Large intestine (tissue), 12 donors: Measurements from ENCODE around the gene KLHL6. TPM values are rescaled to one million over a fixed set of nuclear protein-coding genes. Genes with fewer than 3 reads are reported as not detected.

Source experiments
- DNase-seq, 2 donors: peaks; one replicate each; pipeline versions ENCODE4 v3.0.0 to v3.0.0-alpha.2; 2013
- H3K27ac ChIP-seq: one replicate; pipeline ENCODE4 v1.5.1; 2013; ENCODE audit warnings: low read length
- H3K27me3 ChIP-seq: 2 replicates; pipeline ENCODE4 v1.6.1; 2013; ENCODE audit warnings: low read length; ENCODE audit not compliant: control insufficient read depth, insufficient read depth
- H3K36me3 ChIP-seq: 2 replicates; pipeline ENCODE4 v1.6.1; 2013; ENCODE audit warnings: low read length; ENCODE audit not compliant: control insufficient read depth, insufficient read depth
- H3K4me1 ChIP-seq: one replicate; pipeline ENCODE4 v1.6.1; 2013; ENCODE audit warnings: low read length; ENCODE audit not compliant: control insufficient read depth, insufficient read depth
- H3K4me3 ChIP-seq: one replicate; pipeline ENCODE4 v1.5.1; 2013; ENCODE audit warnings: low read length
- H3K9me3 ChIP-seq: one replicate; pipeline ENCODE4 v1.6.1; 2013; ENCODE audit warnings: mild to moderate bottlenecking, low read depth, low read length, moderate library complexity; ENCODE audit not compliant: control insufficient read depth
- WGBS: methylation state at CpG from one replicate; pipeline ENCODE4 v1.1.5; 2013; ENCODE audit warnings: low lambda C conversion rate; ENCODE audit not compliant: insufficient coverage; 5-methylcytosine and 5-hydroxymethylcytosine counted together
- long read RNA-seq, 11 donors: transcript quantifications; one replicate each; lab custom pipeline, GENCODE V29; 2026
- polyA plus RNA-seq: library from polyadenylated mRNA; unstranded; fragments of 120-200 nt; gene quantifications from one replicate; pipeline ENCODE4 v1.2.1, GENCODE V29; 2013

KLHL6 gene, protein sequence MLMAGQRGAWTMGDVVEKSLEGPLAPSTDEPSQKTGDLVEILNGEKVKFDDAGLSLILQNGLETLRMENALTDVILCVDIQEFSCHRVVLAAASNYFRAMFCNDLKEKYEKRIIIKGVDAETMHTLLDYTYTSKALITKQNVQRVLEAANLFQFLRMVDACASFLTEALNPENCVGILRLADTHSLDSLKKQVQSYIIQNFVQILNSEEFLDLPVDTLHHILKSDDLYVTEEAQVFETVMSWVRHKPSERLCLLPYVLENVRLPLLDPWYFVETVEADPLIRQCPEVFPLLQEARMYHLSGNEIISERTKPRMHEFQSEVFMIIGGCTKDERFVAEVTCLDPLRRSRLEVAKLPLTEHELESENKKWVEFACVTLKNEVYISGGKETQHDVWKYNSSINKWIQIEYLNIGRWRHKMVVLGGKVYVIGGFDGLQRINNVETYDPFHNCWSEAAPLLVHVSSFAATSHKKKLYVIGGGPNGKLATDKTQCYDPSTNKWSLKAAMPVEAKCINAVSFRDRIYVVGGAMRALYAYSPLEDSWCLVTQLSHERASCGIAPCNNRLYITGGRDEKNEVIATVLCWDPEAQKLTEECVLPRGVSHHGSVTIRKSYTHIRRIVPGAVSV
- 2.5 TPM for polyA plus RNA-seq
- long read RNA-seq, donor 1, full-length matches to known transcripts = 1 of 1 reads
- long read RNA-seq, donor 1, partial matches to known transcripts = 0 of 1 reads
- long read RNA-seq, donor 1, other reads (novel, unspliced or antisense) = 0 of 1 reads
- long read RNA-seq, donor 2, full-length matches to known transcripts = 1 of 1 reads
- long read RNA-seq, donor 2, partial matches to known transcripts = 0 of 1 reads
- long read RNA-seq, donor 2, other reads (novel, unspliced or antisense) = 0 of 1 reads
- long read RNA-seq, donor 3 = 0 reads
- long read RNA-seq, donor 4 = 0 reads
- long read RNA-seq, donor 5 = 0 reads
- long read RNA-seq, donor 6 = 0 reads
- long read RNA-seq, donor 7 = 0 reads
- long read RNA-seq, donor 8 = 0 reads
- long read RNA-seq, donor 9 = 0 reads
- long read RNA-seq, donor 10 = 0 reads
- long read RNA-seq, donor 11 = 0 reads

DNA sequence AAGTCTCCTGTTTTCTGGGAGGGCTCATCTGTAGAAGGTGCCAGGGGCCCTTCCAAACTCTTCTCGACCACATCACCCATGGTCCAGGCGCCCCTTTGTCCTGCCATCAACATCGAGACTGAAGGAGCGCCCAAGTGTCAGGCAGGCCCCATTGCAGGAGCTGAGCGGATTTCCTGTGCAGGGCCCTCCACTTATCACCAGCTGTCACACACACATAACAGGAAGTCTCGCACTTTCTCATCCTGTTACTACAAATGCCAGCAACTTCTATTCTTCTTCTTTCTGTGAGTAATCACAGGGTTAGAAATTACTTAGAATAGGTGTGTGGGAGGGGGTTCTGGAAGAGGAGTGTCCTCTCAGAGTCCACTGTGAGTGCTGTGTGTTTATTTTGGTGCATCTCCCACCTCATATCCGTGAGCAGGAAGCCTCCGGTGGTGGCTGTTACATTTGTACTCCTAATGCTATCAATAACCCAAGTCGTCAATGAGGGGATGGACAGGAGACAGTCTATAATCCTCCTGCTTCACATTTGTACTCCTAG lies at the start of gene KLHL6:
TSS of gene KLHL6 (minus strand) at position 166 of the 541 bp plus-strand sequence. CDS start at position 113, 53 bp downstream.
- Histone ChIP-seq H3K36me3 (no peaks in the 10 kb centered on the region), H3K9me3 (no peaks in the 10 kb centered on the region), H3K27ac (peak within 1 kb of the TSS; percentile 87), H3K4me3 (no peak within 1 kb of the TSS), H3K27me3 (no peaks in the 10 kb centered on the region), H3K4me1 (peaks cover 22% of the 10 kb centered on the region)
- DNase-seq = peak in 1 of 2 donors; percentile 35
- no CpG with 5 or more reads among the region's 9 CpGs for WGBS

GRCh38 chr3:183597959-183598358 lies 42.5 kb upstream of the KLHL6 start:
- no peaks in the 10 kb centered on the region for H3K36me3 ChIP-seq
- 33% methylated on average over 1 of the region's 1 CpG for WGBS
- H3K9me3 ChIP-seq = peaks cover 10% of the 10 kb centered on the region
- no peak for DNase-seq
- H3K27me3 ChIP-seq = no peaks in the 10 kb centered on the region
- no peak overlapping the region for H3K4me3 ChIP-seq
- H3K4me1 ChIP-seq = no peaks in the 10 kb centered on the region
- H3K27ac ChIP-seq = no peak overlapping the region

GRCh38 chr3:183594636-183595035 lies 39.1 kb upstream of the KLHL6 start:
- Histone ChIP-seq H3K36me3 (no peaks in the 10 kb centered on the region), H3K27me3 (no peaks in the 10 kb centered on the region), H3K27ac (no peak overlapping the region), H3K9me3 (peaks cover 10% of the 10 kb centered on the region), H3K4me1 (no peaks in the 10 kb centered on the region), H3K4me3 (no peak overlapping the region)
- no CpG with 5 or more reads among the region's 2 CpGs for WGBS
- peak in 1 of 2 donors; percentile 16 for DNase-seq

GRCh38 chr3:183592821-183593220 lies 37.3 kb upstream of the KLHL6 start:
- no CpG with 5 or more reads among the region's 7 CpGs for WGBS
- H3K4me3 ChIP-seq = no peak overlapping the region
- no peak overlapping the region for H3K27ac ChIP-seq
- no peaks in the 10 kb centered on the region for H3K36me3 ChIP-seq
- H3K9me3 ChIP-seq = peaks cover 1% of the 10 kb centered on the region
- no peak for DNase-seq
- no peaks in the 10 kb centered on the region for H3K4me1 ChIP-seq
- no peaks in the 10 kb centered on the region for H3K27me3 ChIP-seq

DNA sequence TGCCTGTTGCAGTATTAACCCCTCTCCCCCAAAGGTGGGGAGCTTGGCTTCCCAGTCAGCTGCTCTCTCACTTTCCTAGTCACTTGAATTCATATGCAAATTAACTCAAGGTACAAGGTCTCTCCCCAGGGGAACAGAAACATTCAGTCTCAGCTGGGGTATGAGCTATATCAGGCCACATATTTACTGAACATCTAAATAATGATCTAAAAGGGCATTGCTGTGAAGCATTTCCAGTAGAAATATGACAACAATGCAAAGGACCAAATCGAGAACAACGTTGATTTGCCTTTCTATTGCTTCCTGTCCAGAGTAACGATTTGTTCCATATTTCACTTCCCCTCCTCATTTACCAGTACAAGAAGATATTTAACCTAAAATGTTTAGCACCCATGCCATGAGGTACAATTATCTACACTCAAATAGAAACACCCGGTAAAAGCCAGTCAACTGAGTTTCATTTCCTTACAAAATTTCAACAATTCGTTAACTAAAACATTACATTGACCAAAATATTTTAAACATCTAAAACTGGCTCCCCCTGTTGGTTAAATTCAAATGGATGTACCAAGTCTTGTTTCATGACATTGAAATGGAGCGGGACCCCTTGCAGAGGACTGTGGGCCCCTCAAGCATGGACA lies 36.5 kb upstream of the KLHL6 start:
- no peak for DNase-seq
- no peak overlapping the region for H3K4me3 ChIP-seq
- no peak overlapping the region for H3K27ac ChIP-seq
- H3K27me3 ChIP-seq = no peaks in the 10 kb centered on the region
- H3K4me1 ChIP-seq = no peaks in the 10 kb centered on the region
- H3K9me3 ChIP-seq = no peaks in the 10 kb centered on the region
- 82% methylated on average over 5 of the region's 6 CpGs for WGBS
- H3K36me3 ChIP-seq = no peaks in the 10 kb centered on the region

DNA sequence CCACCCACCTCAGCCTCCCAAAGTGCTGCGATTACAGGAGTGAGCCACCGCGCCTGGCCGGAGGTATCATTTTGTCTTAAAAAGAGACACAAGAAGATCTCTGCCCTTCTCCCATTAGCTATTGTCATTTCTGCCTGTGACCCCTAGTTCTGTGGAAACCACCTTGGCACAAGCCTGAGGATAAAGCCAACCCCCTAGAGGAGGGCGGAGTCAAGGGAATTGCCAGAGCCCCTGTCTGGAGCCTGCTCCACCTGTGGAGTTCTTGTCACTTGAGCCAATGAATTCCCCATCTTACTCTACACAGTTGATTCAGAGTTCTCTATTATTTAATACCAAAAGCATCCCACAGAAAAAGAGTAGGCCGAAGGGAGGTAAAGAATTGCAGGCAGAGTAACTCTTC lies 34.9 kb upstream of the KLHL6 start:
- H3K4me1 ChIP-seq = peaks cover 2% of the 10 kb centered on the region
- H3K9me3 ChIP-seq = no peaks in the 10 kb centered on the region
- no CpG with 5 or more reads among the region's 6 CpGs for WGBS
- H3K4me3 ChIP-seq = no peak overlapping the region
- H3K27me3 ChIP-seq = no peaks in the 10 kb centered on the region
- no peak overlapping the region for H3K27ac ChIP-seq
- H3K36me3 ChIP-seq = no peaks in the 10 kb centered on the region
- DNase-seq = no peak

GRCh38 chr3:183587336-183587735 lies 31.8 kb upstream of the KLHL6 start:
- Histone ChIP-seq H3K27ac (no peak overlapping the region), H3K4me3 (no peak overlapping the region), H3K36me3 (no peaks in the 10 kb centered on the region), H3K4me1 (peaks cover 30% of the 10 kb centered on the region), H3K9me3 (no peaks in the 10 kb centered on the region), H3K27me3 (no peaks in the 10 kb centered on the region)
- DNase-seq = no peak
- no CpG with 5 or more reads among the region's 2 CpGs for WGBS

DNA sequence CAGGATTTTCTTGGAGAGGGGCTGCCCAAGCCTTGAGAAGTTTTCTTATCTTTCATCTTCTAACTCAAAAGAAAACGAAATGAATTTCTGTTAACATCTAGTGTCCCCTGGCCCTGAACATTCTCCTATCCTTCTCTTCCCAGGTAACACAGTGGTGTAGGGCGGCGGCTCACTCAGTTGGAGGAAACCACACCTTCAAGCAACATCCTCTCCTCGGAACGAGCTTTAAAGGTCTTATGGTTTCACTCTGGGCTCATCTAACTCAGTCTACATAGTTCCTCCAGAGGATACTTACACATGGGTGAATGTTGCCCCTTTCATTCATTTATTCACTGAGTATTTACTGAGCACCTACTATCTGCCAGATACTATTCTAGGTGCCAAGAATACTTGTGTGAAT lies 31.0 kb upstream of the KLHL6 start:
- H3K27me3 ChIP-seq = no peaks in the 10 kb centered on the region
- no peak for DNase-seq
- WGBS = no CpG with 5 or more reads among the region's 5 CpGs
- no peak overlapping the region for H3K4me3 ChIP-seq
- peaks cover 34% of the 10 kb centered on the region for H3K4me1 ChIP-seq
- H3K9me3 ChIP-seq = no peaks in the 10 kb centered on the region
- H3K36me3 ChIP-seq = no peaks in the 10 kb centered on the region
- H3K27ac ChIP-seq = no peak overlapping the region

GRCh38 chr3:183584914-183585280 lies 29.4 kb upstream of the KLHL6 start:
- no peak for DNase-seq
- H3K36me3 ChIP-seq = no peaks in the 10 kb centered on the region
- no CpG with 5 or more reads among the region's 3 CpGs for WGBS
- H3K4me3 ChIP-seq = no peak overlapping the region
- H3K27ac ChIP-seq = peak overlapping the region; percentile 86
- no peaks in the 10 kb centered on the region for H3K9me3 ChIP-seq
- H3K27me3 ChIP-seq = no peaks in the 10 kb centered on the region
- peaks cover 48% of the 10 kb centered on the region for H3K4me1 ChIP-seq
